ENCODE data around the gene PITPNC1. TPM values are rescaled to one million over a fixed set of nuclear protein-coding genes. Genes with fewer than 3 reads are reported as not detected.
"Not testable (repeated sequence)": the region's sequence is repeated elsewhere in the genome, so short reads cannot be mapped to it uniquely, and the experiment has no call there.

The PITPNC1 gene
- total RNA-seq, 4 donors from 2014 or later, result 9.1 to 15.1 (median 13.3) TPM

DNA sequence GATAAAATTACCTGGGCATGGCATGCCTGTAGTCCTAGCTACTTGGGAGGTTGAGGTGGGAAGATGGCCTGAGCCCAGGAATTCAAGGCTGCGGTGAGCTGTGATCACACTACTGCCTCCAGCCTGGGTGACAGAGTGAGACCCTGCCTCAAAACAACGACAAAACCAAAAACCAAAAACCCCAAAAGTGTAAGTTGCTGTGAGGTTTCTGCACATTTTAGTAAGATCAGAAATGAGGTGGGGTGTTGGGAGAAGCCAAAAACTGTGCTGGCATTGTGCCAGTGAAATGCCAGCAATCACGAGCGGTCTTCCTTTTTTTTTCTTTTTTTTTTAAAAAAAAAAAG is 114.6 kb downstream of the PITPNC1 start:
- no peak for DNase-seq
- no peak for TF ChIP-seq POLR2A (IDR thresholded peaks at IDR 0.05)
- TF ChIP-seq, protein P1, sequence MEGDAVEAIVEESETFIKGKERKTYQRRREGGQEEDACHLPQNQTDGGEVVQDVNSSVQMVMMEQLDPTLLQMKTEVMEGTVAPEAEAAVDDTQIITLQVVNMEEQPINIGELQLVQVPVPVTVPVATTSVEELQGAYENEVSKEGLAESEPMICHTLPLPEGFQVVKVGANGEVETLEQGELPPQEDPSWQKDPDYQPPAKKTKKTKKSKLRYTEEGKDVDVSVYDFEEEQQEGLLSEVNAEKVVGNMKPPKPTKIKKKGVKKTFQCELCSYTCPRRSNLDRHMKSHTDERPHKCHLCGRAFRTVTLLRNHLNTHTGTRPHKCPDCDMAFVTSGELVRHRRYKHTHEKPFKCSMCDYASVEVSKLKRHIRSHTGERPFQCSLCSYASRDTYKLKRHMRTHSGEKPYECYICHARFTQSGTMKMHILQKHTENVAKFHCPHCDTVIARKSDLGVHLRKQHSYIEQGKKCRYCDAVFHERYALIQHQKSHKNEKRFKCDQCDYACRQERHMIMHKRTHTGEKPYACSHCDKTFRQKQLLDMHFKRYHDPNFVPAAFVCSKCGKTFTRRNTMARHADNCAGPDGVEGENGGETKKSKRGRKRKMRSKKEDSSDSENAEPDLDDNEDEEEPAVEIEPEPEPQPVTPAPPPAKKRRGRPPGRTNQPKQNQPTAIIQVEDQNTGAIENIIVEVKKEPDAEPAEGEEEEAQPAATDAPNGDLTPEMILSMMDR (IDR thresholded peaks at IDR 0.05), result no peak

DNA sequence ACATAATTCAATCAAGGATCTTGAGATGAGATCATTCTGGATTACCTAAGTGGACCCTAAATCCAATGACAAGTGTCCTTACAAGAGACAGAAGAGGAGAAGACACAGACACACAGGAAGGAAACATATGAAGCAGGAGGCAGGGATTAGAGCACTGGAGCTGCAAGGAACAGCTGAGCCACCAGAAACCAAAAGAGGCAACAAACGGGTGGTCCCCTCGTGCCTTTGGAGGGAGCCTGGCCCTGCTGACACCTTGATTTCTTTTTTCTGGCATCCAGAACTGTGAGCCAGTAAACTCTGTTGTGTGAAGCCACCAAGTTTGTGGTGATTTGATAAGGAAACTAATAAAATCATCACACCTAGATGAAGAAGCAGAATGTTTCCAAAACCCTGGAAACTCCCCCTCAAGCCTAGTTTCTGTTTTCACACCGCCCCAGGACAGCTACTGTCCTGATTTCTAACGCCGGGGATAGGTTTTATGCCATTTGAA is 115.2 kb downstream of the PITPNC1 start:
- no peak overlapping the region for H3K4me3 ChIP-seq
- H3K36me3 ChIP-seq, result no peaks in the 10 kb centered on the region
- peaks cover 4 to 54% (median 14%) of the 10 kb centered on the region in 3 donors for H3K4me1 ChIP-seq
- H3K9me3 ChIP-seq, result no peaks in the 10 kb centered on the region
- TF ChIP-seq, protein P1 (IDR thresholded peaks at IDR 0.05), result no peak
- TF ChIP-seq POLR2A (IDR thresholded peaks at IDR 0.05), result no peak
- intact Hi-C loops (cut with DNase I), result no loop called here
- DNase-seq, result no peak
- 62 to 70% methylated on average over 5 of the region's 5 CpGs for WGBS, 2 donors
- peak overlapping the region in 2 of 4 donors; percentile 6 to 13 for H3K27ac ChIP-seq
- no peaks in the 10 kb centered on the region for H3K27me3 ChIP-seq

More for the DNA sequence above, 114.6 kb downstream of the PITPNC1 start:
- WGBS, 2 donors, result 55 to 59% methylated on average over 3 to 4 of the region's 4 CpGs
- peaks cover 4 to 55% (median 14%) of the 10 kb centered on the region in 3 donors for H3K4me1 ChIP-seq
- H3K9me3 ChIP-seq, result no peaks in the 10 kb centered on the region
- H3K4me3 ChIP-seq, result no peak overlapping the region
- no peaks in the 10 kb centered on the region for H3K36me3 ChIP-seq
- intact Hi-C loops (cut with DNase I), result no loop called here
- H3K27ac ChIP-seq, result peak overlapping the region; percentile 21 to 68 (median 62)
- H3K27me3 ChIP-seq, result no peaks in the 10 kb centered on the region

DNA sequence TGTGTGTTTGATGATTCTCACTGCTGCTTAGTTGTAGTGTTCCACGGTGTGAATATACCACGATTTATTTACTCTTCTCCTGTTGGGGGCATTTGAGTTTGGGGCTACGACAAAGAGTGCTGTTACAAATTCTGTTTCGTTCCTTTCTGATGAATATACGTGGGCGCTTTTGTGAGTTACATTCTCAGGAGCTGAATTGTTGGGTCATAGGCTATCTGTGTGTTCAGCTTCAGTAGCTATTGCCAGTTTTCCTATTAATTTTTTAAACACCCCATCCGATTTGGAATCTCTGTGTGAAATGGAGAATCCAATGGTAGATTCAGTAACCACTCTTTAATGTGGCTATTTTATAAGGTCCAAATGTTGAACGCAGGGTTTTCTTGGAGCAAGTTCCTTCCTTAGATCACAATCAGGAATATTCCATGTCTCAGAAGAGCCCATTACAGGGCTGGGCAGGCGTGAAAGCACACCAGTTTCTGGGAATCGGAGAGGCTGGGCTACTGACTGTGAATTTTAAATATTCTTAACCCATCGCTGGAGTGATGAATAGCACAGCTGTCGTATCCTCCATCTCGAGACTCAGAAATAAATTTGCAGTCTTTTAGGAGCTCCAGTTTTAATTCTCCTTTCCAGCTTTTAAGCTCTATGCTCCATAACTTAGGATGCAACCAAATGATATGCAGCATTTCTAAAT is 115.9 kb downstream of the PITPNC1 start:
- DNase-seq, result no peak
- H3K9me3 ChIP-seq, result no peaks in the 10 kb centered on the region
- no peaks in the 10 kb centered on the region for H3K27me3 ChIP-seq
- H3K27ac ChIP-seq, result peak overlapping the region in 1 of 4 donors; percentile 13
- intact Hi-C loops (cut with DNase I), result no loop called here
- peaks cover 4 to 48% (median 9%) of the 10 kb centered on the region in 3 donors for H3K4me1 ChIP-seq
- WGBS, 2 donors, result 77% methylated on average over 13 of the region's 13 CpGs
- H3K36me3 ChIP-seq, result no peaks in the 10 kb centered on the region
- no peak overlapping the region for H3K4me3 ChIP-seq
- TF ChIP-seq, protein P1 (IDR thresholded peaks at IDR 0.05), result no peak
- no peak for TF ChIP-seq POLR2A (IDR thresholded peaks at IDR 0.05)

DNA sequence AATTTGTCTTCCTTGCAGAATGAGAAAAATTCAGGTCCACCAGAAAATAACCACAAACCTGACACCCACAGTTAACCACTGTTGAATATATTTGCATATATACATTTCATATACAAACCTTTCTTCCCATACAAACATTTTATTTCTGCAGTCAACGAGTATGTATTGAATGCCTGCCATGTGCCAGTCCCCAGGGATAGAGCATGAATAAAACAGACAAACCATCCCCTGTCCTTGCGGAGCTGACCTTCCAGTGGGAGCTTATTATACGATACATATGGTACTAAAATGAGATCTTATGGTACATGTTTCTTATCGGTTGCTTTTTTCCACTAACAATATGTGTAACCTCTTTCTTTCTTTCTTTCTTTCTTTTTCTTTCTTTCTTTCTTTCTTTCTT is 116.7 kb downstream of the PITPNC1 start:
- DNase-seq, result no peak
- WGBS, 2 donors, result 55 to 82% methylated on average over 4 of the region's 4 CpGs
- Histone ChIP-seq H3K36me3 (no peaks in the 10 kb centered on the region), H3K27ac (no peak overlapping the region), H3K27me3 (no peaks in the 10 kb centered on the region), H3K9me3 (no peaks in the 10 kb centered on the region), H3K4me1 (peaks cover 4 to 41% (median 4%) of the 10 kb centered on the region in 3 donors), H3K4me3 (no peak overlapping the region)
- intact Hi-C loops (cut with DNase I), result no loop called here
- no peak for TF ChIP-seq POLR2A (IDR thresholded peaks at IDR 0.05)
- TF ChIP-seq, protein P1 (IDR thresholded peaks at IDR 0.05), result no peak

DNA sequence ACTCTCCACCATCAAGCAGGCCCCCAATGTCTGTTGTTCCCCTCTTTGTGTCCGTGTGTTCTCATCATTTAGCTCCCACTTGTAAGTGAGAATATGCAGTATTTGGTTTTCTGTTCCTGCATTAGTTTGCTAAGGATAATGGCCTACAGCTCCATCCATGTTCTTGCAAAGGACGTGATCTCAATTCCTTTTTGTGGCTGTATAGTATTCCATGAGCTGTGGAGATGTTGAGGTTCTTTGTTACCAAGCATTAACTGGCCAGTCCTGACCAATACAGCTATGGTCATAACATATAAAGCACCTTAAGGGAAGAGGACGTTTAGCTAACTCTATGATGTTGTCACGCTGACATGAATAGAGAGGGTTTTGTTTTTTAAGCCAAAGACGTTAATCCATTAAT is 118.5 kb downstream of the PITPNC1 start:
- intact Hi-C loops (cut with DNase I); H3K27me3 ChIP-seq; H3K36me3 ChIP-seq; DNase-seq; H3K27ac ChIP-seq; H3K4me3 ChIP-seq; H3K9me3 ChIP-seq: not testable (repeated sequence)
- H3K4me1 ChIP-seq, result peaks cover 4 to 32% (median 4%) of the 10 kb centered on the region in 3 donors
- WGBS, 2 donors, result 92 to 93% methylated on average over 5 of the region's 5 CpGs

All from esophagus squamous epithelium (tissue), 5 donors.